A549 (cell line): Measurements from ENCODE around the gene TRIM2. TPM values are rescaled to one million over a fixed set of nuclear protein-coding genes. Genes with fewer than 3 reads are reported as not detected.

Experiments
- ATAC-seq, 2 experiments: fragments of 200-7000 bp in 1 of 2; fragments of >200 bp in 1 of 2; cut with Nextera tagmentation in 1 of 2; cut with Tn5 transposase in 1 of 2; 3 replicates each; pipeline versions ENCODE4 v1.8.0 to v1.9.1; 2018 to 2020; ENCODE audit warnings: mild to moderate bottlenecking in 1 of 2, moderate library complexity in 1 of 2
- CTCF ChIA-PET: fragments of 300-600 bp; sonication (Branson Sonifier 250); formaldehyde crosslinking; extraction: SDS; loops from one replicate; lab custom pipeline; 2021; ENCODE audit warnings: antibody characterized with exemption, inconsistent platforms; lab: Yijun Ruan, JAX
- POLR2A ChIA-PET: fragments of 350-600 bp; formaldehyde crosslinking; extraction: SDS; loops from one replicate; lab custom pipeline; 2021; ENCODE audit warnings: antibody characterized with exemption, inconsistent platforms; lab: Yijun Ruan, JAX
- DNase-seq, 2 experiments: peaks; one replicate each; pipeline versions ENCODE4 v3.0.0 to v3.0.0-alpha.2; 2011 to 2016; ENCODE audit warnings: low read depth in 1 of 2, low spot score in 1 of 2
- FAIRE-seq: peaks from 2 replicates; lab custom pipeline; 2011; peaks lifted over from hg19 to GRCh38; lab: Jason Lieb, UNC
- H3K27ac ChIP-seq, 2 experiments: fragments of >200 bp; sonication (Bioruptor Twin); formaldehyde crosslinking; 3 replicates each; pipeline ENCODE4 v1.5.1; 2016 to 2017
- H3K4me1 ChIP-seq: fragments of >200 bp; sonication (Bioruptor Twin); formaldehyde crosslinking; 3 replicates; pipeline ENCODE4 v1.6.1; 2016
- H3K4me2 ChIP-seq: fragments of >200 bp; sonication (Bioruptor Twin); formaldehyde crosslinking; 3 replicates; pipeline ENCODE4 v1.6.1; 2016
- H3K4me3 ChIP-seq: fragments of >200 bp; sonication (Bioruptor Twin); formaldehyde crosslinking; 3 replicates; pipeline ENCODE4 v1.5.1; 2016
- H3K9me3 ChIP-seq: fragments of >200 bp; sonication (Bioruptor Twin); formaldehyde crosslinking; 3 replicates; pipeline ENCODE4 v1.6.1; 2016
- CBX2 ChIP-seq: fragments of 200-600 bp; sonication (generic); IDR thresholded peaks from 2 replicates; pipeline ENCODE4 v1.6.1; 2016; ENCODE audit warnings: low read depth, mild to moderate bottlenecking, borderline replicate concordance
- CEBPB ChIP-seq, 2 experiments: fragments of >200 bp in 1 of 2; sonication (Bioruptor Twin) in 1 of 2; formaldehyde crosslinking in 1 of 2; IDR thresholded peaks; 2 replicates each; pipeline ENCODE4 v1.6.1; 2012 to 2016
- CHD2 ChIP-seq: fragments of 150-350 bp; IDR thresholded peaks from 2 replicates; pipeline ENCODE4 v1.6.1; 2014; ENCODE audit warnings: low read length; ENCODE audit not compliant: partially characterized antibody
- FOSL2 ChIP-seq, 2 experiments: fragments of 450-650 bp in 1 of 2; fragments of >200 bp in 1 of 2; sonication (Bioruptor Twin) in 1 of 2; formaldehyde crosslinking; IDR thresholded peaks; 2 replicates each; pipeline versions ENCODE4 v1.5.0 to v1.6.1; 2016 to 2020; ENCODE audit warnings: mild to moderate bottlenecking in 1 of 2, moderate library complexity in 1 of 2
- GATA3 ChIP-seq: IDR thresholded peaks from 2 replicates; pipeline ENCODE4 v1.6.1; 2012; ENCODE audit warnings: borderline replicate concordance
- HDAC2 ChIP-seq: fragments of 200-600 bp; sonication (generic); IDR thresholded peaks from 2 replicates; pipeline ENCODE4 v1.6.1; 2016
- HEYL ChIP-seq: fragments of 250-450 bp; sonication (Bioruptor Pico); IDR thresholded peaks from 2 replicates; pipeline ENCODE4 v1.8.0; 2021; ENCODE audit warnings: mild to moderate bottlenecking, moderate library complexity
- HMGXB4 ChIP-seq: fragments of 250-450 bp; sonication (Bioruptor Pico); IDR thresholded peaks from 2 replicates; pipeline ENCODE4 v1.5.0; 2021; ENCODE audit warnings: mild to moderate bottlenecking, moderate library complexity, borderline replicate concordance
- HOXB13 ChIP-seq: fragments of 250-450 bp; sonication (Bioruptor Pico); IDR thresholded peaks from 2 replicates; pipeline ENCODE4 v1.5.0; 2020; ENCODE audit warnings: low read depth, mild to moderate bottlenecking, moderate library complexity
- HOXB5 ChIP-seq: fragments of 250-450 bp; sonication (Bioruptor Pico); IDR thresholded peaks from 2 replicates; pipeline ENCODE4 v1.5.0; 2020; ENCODE audit warnings: mild to moderate bottlenecking, moderate library complexity
- JUN ChIP-seq, 2 experiments: fragments of >200 bp; sonication (Bioruptor Twin); formaldehyde crosslinking; IDR thresholded peaks; 2 replicates in 1 of 2; 3 replicates in 1 of 2; pipeline ENCODE4 v1.6.1; 2016 to 2017
- KDM1A ChIP-seq: fragments of 200-600 bp; sonication (generic); IDR thresholded peaks from 2 replicates; pipeline ENCODE4 v1.6.1; 2016; ENCODE audit warnings: low read depth, mild to moderate bottlenecking
- KDM5A ChIP-seq: fragments of 200-600 bp; sonication (generic); IDR thresholded peaks from 2 replicates; pipeline ENCODE4 v1.6.1; 2016; ENCODE audit warnings: antibody characterized with exemption, mild to moderate bottlenecking
- MAFK ChIP-seq: fragments of 450-650 bp; IDR thresholded peaks from 2 replicates; pipeline ENCODE4 v1.6.1; 2014; ENCODE audit not compliant: partially characterized antibody
- NFE2L2 ChIP-seq: fragments of 150-350 bp; conservative IDR thresholded peaks from 2 replicates; pipeline ENCODE4 v1.6.1; 2014; ENCODE audit warnings: low read length
- NR3C1 ChIP-seq: fragments of >200 bp; sonication (Bioruptor Twin); formaldehyde crosslinking; IDR thresholded peaks from 3 replicates; pipeline ENCODE4 v1.6.1; 2017
- PHF8 ChIP-seq: fragments of 200-600 bp; sonication (generic); IDR thresholded peaks from 2 replicates; pipeline ENCODE4 v1.6.1; 2016; ENCODE audit warnings: low read depth, mild to moderate bottlenecking, antibody characterized with exemption, moderate library complexity, borderline replicate concordance
- RCOR1 ChIP-seq: fragments of 150-350 bp; IDR thresholded peaks from 2 replicates; pipeline ENCODE4 v1.6.1; 2014; ENCODE audit warnings: antibody characterized with exemption, low read length, low read depth
- RNF2 ChIP-seq: fragments of 200-600 bp; sonication (generic); IDR thresholded peaks from 2 replicates; pipeline ENCODE4 v1.6.1; 2016; ENCODE audit warnings: low read depth, mild to moderate bottlenecking, antibody characterized with exemption, moderate library complexity, borderline replicate concordance
- SMC3 ChIP-seq: fragments of >200 bp; sonication (Bioruptor Twin); formaldehyde crosslinking; IDR thresholded peaks from 3 replicates; pipeline ENCODE4 v1.6.1; 2018; ENCODE audit warnings: inconsistent platforms
- TP53 ChIP-seq: fragments of 250-450 bp; sonication (Bioruptor Pico); IDR thresholded peaks from 2 replicates; pipeline ENCODE4 v1.5.0; 2021; ENCODE audit warnings: mild to moderate bottlenecking, moderate library complexity
- ZSCAN20 ChIP-seq: fragments of 250-450 bp; sonication (Bioruptor Pico); IDR thresholded peaks from 2 replicates; pipeline ENCODE4 v1.8.0; 2022; ENCODE audit warnings: mild to moderate bottlenecking, moderate library complexity
- WGBS: methylation state at CpG from one replicate; pipeline ENCODE4 v1.1.6; 2017; ENCODE audit errors: missing lambda C conversion rate; 5-methylcytosine and 5-hydroxymethylcytosine counted together
- polyA plus RNA-seq, 4 experiments: library from polyadenylated mRNA; depleted of rRNA in 3 of 4; stranded (reverse); fragments of >200 nt; fragmentation: RNase III in 1 of 4; extraction: RNeasy Plus Mini Kit Qiagen cat#74134 plus additional on column Dnase treatment in 1 of 4; gene quantifications; 2 replicates in 3 of 4; 3 replicates in 1 of 4; pipeline ENCODE4 v1.2.3, GENCODE V29; 2011 to 2017
- TF ChIP-seq, protein P1 (sequence below): IDR thresholded peaks from 2 replicates; pipeline ENCODE4 v1.6.1; 2012
- TF ChIP-seq, protein P2 (sequence below): fragments of 200-600 bp; sonication (generic); IDR thresholded peaks from 2 replicates; pipeline ENCODE4 v1.6.1; 2016; ENCODE audit warnings: antibody characterized with exemption, mild to moderate bottlenecking, moderate library complexity
- TF ChIP-seq, protein P3 (sequence below): fragments of 150-350 bp; IDR thresholded peaks from 2 replicates; pipeline ENCODE4 v1.6.1; 2014; ENCODE audit warnings: low read depth, mild to moderate bottlenecking, low read length
- TF ChIP-seq, protein P4 (sequence below): fragments of >200 bp; sonication (Bioruptor Twin); formaldehyde crosslinking; IDR thresholded peaks from 3 replicates; pipeline ENCODE4 v1.5.1; 2016

The TRIM2 gene
- polyA plus RNA-seq, 2 of the 4 experiments (the other 2 are of a cell fraction), result 0.92 to 1.4 TPM

- CTCF ChIA-PET, result no interaction called here
- H3K4me2 ChIP-seq, result no peak overlapping the region
- FAIRE-seq (no peak), ATAC-seq (no peak), DNase-seq (no peak)
- POLR2A ChIA-PET, result no interaction called here
- no peaks in the 10 kb centered on the region for H3K4me1 ChIP-seq
- 57% methylated on average over 5 of the region's 5 CpGs for WGBS
- no peak overlapping the region for H3K4me3 ChIP-seq
- H3K27ac ChIP-seq, result no peak overlapping the region
- no peaks in the 10 kb centered on the region for H3K9me3 ChIP-seq
- no peak for TF ChIP-seq HOXB13 (CRISPR knock-in tag)
- no peak for TF ChIP-seq NR3C1
- TF ChIP-seq JUN (IDR thresholded peaks at IDR 0.05), result no peak
- no peak for TF ChIP-seq MAFK
- TF ChIP-seq ZSCAN20 (CRISPR knock-in tag), result no peak
- TF ChIP-seq, protein P1, sequence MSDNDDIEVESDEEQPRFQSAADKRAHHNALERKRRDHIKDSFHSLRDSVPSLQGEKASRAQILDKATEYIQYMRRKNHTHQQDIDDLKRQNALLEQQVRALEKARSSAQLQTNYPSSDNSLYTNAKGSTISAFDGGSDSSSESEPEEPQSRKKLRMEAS, result no peak
- TF ChIP-seq HEYL (CRISPR knock-in tag), result no peak
- TF ChIP-seq, protein P2, sequence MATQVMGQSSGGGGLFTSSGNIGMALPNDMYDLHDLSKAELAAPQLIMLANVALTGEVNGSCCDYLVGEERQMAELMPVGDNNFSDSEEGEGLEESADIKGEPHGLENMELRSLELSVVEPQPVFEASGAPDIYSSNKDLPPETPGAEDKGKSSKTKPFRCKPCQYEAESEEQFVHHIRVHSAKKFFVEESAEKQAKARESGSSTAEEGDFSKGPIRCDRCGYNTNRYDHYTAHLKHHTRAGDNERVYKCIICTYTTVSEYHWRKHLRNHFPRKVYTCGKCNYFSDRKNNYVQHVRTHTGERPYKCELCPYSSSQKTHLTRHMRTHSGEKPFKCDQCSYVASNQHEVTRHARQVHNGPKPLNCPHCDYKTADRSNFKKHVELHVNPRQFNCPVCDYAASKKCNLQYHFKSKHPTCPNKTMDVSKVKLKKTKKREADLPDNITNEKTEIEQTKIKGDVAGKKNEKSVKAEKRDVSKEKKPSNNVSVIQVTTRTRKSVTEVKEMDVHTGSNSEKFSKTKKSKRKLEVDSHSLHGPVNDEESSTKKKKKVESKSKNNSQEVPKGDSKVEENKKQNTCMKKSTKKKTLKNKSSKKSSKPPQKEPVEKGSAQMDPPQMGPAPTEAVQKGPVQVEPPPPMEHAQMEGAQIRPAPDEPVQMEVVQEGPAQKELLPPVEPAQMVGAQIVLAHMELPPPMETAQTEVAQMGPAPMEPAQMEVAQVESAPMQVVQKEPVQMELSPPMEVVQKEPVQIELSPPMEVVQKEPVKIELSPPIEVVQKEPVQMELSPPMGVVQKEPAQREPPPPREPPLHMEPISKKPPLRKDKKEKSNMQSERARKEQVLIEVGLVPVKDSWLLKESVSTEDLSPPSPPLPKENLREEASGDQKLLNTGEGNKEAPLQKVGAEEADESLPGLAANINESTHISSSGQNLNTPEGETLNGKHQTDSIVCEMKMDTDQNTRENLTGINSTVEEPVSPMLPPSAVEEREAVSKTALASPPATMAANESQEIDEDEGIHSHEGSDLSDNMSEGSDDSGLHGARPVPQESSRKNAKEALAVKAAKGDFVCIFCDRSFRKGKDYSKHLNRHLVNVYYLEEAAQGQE, result no peak
- no peak for TF ChIP-seq SMC3
- no peak for TF ChIP-seq HOXB5 (CRISPR knock-in tag)
- TF ChIP-seq HDAC2, result no peak
- TF ChIP-seq HMGXB4 (CRISPR knock-in tag), result no peak
Measured at GRCh38 chr4:153269218-153269990, 65.2 kb downstream of the TRIM2 start.

DNA sequence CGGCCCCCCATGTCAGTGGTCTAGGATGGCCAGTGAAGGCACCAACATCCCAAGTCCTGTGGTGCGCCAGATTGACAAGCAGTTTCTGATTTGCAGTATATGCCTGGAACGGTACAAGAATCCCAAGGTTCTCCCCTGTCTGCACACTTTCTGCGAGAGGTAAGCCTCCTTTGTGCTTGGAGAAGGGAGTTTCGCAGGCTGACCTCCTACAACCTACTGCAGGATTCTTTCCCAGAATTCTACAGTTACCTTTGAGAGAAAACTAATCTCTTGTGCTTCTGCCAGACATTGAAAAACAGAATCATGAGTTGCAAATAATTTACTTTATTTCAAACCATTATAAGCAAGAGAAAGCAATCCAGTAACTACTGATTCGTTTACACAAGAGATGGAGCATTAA, 66.1 kb downstream of the TRIM2 start:
- no peak for DNase-seq
- H3K4me3 ChIP-seq, result no peak overlapping the region
- CTCF ChIA-PET, result no interaction called here
- H3K9me3 ChIP-seq, result no peaks in the 10 kb centered on the region
- H3K4me1 ChIP-seq, result no peaks in the 10 kb centered on the region
- no peak for ATAC-seq
- H3K27ac ChIP-seq, result no peak overlapping the region
- H3K4me2 ChIP-seq, result no peak overlapping the region
- 74% methylated on average over 6 of the region's 6 CpGs for WGBS
- POLR2A ChIA-PET, result no interaction called here
- no peak for TF ChIP-seq FOSL2 (IDR thresholded peaks at IDR 0.05)
- no peak for TF ChIP-seq FOSL2 (CRISPR knock-in tag; IDR thresholded peaks at IDR 0.05)
- no peak for TF ChIP-seq RCOR1
- TF ChIP-seq PHF8, result no peak
- no peak for TF ChIP-seq RNF2
- no peak for TF ChIP-seq CBX2
- TF ChIP-seq JUN (IDR thresholded peaks at IDR 0.05), result no peak
- no peak for TF ChIP-seq GATA3
- no peak for TF ChIP-seq KDM5A
- TF ChIP-seq, protein P3, sequence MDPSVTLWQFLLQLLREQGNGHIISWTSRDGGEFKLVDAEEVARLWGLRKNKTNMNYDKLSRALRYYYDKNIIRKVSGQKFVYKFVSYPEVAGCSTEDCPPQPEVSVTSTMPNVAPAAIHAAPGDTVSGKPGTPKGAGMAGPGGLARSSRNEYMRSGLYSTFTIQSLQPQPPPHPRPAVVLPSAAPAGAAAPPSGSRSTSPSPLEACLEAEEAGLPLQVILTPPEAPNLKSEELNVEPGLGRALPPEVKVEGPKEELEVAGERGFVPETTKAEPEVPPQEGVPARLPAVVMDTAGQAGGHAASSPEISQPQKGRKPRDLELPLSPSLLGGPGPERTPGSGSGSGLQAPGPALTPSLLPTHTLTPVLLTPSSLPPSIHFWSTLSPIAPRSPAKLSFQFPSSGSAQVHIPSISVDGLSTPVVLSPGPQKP, result no peak
- no peak for TF ChIP-seq HOXB13 (CRISPR knock-in tag)
- TF ChIP-seq HEYL (CRISPR knock-in tag), result no peak
- TF ChIP-seq TP53, result no peak
- TF ChIP-seq CHD2, result no peak
- no peak for TF ChIP-seq KDM1A
- TF ChIP-seq, protein P4, sequence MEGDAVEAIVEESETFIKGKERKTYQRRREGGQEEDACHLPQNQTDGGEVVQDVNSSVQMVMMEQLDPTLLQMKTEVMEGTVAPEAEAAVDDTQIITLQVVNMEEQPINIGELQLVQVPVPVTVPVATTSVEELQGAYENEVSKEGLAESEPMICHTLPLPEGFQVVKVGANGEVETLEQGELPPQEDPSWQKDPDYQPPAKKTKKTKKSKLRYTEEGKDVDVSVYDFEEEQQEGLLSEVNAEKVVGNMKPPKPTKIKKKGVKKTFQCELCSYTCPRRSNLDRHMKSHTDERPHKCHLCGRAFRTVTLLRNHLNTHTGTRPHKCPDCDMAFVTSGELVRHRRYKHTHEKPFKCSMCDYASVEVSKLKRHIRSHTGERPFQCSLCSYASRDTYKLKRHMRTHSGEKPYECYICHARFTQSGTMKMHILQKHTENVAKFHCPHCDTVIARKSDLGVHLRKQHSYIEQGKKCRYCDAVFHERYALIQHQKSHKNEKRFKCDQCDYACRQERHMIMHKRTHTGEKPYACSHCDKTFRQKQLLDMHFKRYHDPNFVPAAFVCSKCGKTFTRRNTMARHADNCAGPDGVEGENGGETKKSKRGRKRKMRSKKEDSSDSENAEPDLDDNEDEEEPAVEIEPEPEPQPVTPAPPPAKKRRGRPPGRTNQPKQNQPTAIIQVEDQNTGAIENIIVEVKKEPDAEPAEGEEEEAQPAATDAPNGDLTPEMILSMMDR, result no peak
- no peak for TF ChIP-seq CEBPB (IDR thresholded peaks at IDR 0.05)
- TF ChIP-seq NFE2L2, result no peak
- FAIRE-seq, result no peak
